ENCODE data around the gene NCAPD3. TPM values are rescaled to one million over a fixed set of nuclear protein-coding genes. Genes with fewer than 3 reads are reported as not detected.

Gene NCAPD3
- total RNA-seq, 1 donor from 2014 or later, result 17.2 TPM

DNA sequence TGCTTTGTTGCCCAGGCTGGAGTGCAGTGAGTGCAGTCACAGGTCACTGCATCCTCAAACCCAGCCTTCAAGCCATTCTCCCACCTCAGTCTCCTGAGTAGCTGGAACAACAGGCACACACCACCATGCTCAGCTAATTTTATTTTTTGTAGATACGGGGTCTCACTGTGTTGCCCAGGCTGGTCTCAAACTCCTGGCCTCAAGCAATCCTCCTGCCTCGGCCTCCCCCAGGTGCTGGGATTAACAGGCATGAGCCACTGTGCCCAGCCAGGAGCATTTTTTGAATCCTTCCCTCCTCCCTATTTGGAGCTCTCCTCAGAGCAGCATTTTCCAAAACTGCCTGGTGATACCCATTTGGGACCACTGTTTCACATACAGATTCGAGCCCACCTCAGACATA lies 77.2 kb downstream of the NCAPD3 start:
- peaks cover 43% of the 10 kb centered on the region for H3K36me3 ChIP-seq
- H3K27me3 ChIP-seq (ENCODE audit: low read depth), result no peaks in the 10 kb centered on the region
- DNase-seq, result no peak
- TF ChIP-seq, protein P1, sequence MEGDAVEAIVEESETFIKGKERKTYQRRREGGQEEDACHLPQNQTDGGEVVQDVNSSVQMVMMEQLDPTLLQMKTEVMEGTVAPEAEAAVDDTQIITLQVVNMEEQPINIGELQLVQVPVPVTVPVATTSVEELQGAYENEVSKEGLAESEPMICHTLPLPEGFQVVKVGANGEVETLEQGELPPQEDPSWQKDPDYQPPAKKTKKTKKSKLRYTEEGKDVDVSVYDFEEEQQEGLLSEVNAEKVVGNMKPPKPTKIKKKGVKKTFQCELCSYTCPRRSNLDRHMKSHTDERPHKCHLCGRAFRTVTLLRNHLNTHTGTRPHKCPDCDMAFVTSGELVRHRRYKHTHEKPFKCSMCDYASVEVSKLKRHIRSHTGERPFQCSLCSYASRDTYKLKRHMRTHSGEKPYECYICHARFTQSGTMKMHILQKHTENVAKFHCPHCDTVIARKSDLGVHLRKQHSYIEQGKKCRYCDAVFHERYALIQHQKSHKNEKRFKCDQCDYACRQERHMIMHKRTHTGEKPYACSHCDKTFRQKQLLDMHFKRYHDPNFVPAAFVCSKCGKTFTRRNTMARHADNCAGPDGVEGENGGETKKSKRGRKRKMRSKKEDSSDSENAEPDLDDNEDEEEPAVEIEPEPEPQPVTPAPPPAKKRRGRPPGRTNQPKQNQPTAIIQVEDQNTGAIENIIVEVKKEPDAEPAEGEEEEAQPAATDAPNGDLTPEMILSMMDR (IDR thresholded peaks at IDR 0.05; ENCODE audit: borderline replicate concordance), result no peak
- H3K4me1 ChIP-seq, result no peaks in the 10 kb centered on the region
- H3K27ac ChIP-seq (replicated peaks), result no peak overlapping the region
- H3K4me3 ChIP-seq, result no peak overlapping the region
- H3K9me3 ChIP-seq (replicated peaks), result no peaks in the 10 kb centered on the region
- intact Hi-C loops (cut with micrococcal nuclease), result no loop called here

DNA sequence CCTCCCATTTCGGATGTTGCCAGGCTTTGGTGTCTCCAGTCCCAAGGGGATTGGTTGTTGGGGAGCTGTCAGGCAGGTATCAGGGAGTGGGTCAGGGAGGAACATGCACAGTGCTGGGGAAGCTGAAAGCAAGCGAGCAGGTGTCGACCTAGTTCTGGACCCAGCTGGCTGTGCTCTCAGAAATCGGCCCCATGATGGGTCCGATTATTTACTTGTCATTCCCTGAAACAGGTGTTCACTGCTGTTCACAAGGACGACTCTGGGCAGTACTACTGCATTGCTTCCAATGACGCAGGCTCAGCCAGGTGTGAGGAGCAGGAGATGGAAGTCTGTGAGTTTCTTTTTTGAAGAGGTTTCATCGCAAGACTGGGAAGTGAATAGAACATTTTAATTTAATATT lies 78.1 kb downstream of the NCAPD3 start:
- intact Hi-C loops (cut with micrococcal nuclease), result no loop called here
- no peak overlapping the region for H3K27ac ChIP-seq (replicated peaks)
- H3K27me3 ChIP-seq (ENCODE audit: low read depth), result no peaks in the 10 kb centered on the region
- no peaks in the 10 kb centered on the region for H3K4me1 ChIP-seq
- H3K4me3 ChIP-seq, result no peak overlapping the region
- peaks cover 40% of the 10 kb centered on the region for H3K36me3 ChIP-seq
- no peak for DNase-seq
- no peaks in the 10 kb centered on the region for H3K9me3 ChIP-seq (replicated peaks)
- TF ChIP-seq, protein P1 (IDR thresholded peaks at IDR 0.05; ENCODE audit: borderline replicate concordance), result no peak

DNA sequence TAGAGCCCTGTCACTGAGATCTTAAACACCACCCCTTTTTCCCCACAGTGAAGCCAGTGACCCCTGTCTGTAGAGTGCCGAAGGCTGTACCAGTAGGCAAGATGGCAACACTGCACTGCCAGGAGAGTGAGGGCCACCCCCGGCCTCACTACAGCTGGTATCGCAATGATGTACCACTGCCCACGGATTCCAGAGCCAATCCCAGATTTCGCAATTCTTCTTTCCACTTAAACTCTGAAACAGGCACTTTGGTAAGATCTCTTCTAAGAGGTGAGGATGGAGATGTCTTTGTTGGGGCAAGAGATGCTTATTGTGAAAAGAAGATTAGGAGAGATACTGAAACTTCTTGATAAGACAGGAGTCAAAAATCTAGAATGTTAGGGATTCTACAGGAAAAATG lies 79.0 kb downstream of the NCAPD3 start:
- TF ChIP-seq, protein P1 (IDR thresholded peaks at IDR 0.05; ENCODE audit: borderline replicate concordance), result no peak
- no peak for DNase-seq
- Histone ChIP-seq H3K9me3 (replicated peaks) (no peaks in the 10 kb centered on the region), H3K27me3 (ENCODE audit: low read depth) (no peaks in the 10 kb centered on the region), H3K4me1 (no peaks in the 10 kb centered on the region), H3K4me3 (no peak overlapping the region), H3K36me3 (peaks cover 30% of the 10 kb centered on the region), H3K27ac (replicated peaks) (no peak overlapping the region)
- intact Hi-C loops (cut with micrococcal nuclease), result no loop called here

DNA sequence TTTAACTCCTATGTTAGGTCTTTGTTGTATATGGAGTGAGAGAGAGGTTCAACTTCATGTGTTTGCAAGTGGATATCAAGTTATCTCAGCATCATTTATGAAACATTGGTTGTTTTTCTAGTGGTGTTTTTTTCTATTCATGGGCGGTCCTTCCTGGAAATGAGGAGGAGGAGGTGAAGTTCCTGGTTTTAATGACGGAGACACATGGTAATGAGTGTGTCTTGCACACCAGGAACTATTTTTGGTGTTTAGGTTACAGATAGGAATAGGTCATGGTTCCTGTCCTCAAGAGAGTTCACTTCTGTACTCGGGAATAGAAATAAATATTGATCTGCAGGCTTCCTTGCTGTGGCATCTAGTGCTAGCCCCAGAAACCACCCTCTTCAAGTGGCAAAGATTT lies 80.0 kb downstream of the NCAPD3 start:
- Histone ChIP-seq H3K36me3 (peaks cover 21% of the 10 kb centered on the region), H3K4me1 (peaks cover 6% of the 10 kb centered on the region), H3K9me3 (replicated peaks) (no peaks in the 10 kb centered on the region), H3K27ac (replicated peaks) (no peak overlapping the region), H3K4me3 (no peak overlapping the region), H3K27me3 (ENCODE audit: low read depth) (no peaks in the 10 kb centered on the region)
- TF ChIP-seq, protein P1 (IDR thresholded peaks at IDR 0.05; ENCODE audit: borderline replicate concordance), result no peak
- no peak for DNase-seq
- intact Hi-C loops (cut with micrococcal nuclease), result no loop called here

DNA sequence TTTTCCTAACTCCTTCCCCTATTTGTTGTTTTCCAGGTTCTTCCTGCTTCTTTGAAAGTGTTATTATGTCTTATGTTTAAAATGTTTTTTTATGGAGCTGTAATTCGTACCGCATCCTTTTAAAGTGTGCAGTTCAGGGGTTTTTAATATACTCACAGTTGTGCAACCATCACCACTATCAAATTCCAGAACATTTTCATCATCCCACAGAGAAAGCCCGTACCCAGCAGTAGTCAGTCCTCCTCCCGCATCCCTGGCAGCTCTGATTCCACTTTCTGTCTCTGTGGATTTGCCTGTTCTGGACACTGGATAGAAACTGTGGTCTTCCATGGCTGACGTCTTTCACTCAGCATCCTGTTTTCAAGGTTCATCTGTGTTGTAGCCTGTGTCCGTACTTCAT lies 81.2 kb downstream of the NCAPD3 start:
- intact Hi-C loops (cut with micrococcal nuclease), result no loop called here
- H3K4me1 ChIP-seq, result peaks cover 6% of the 10 kb centered on the region
- no peaks in the 10 kb centered on the region for H3K9me3 ChIP-seq (replicated peaks)
- TF ChIP-seq, protein P1 (IDR thresholded peaks at IDR 0.05; ENCODE audit: borderline replicate concordance), result no peak
- no peak overlapping the region for H3K27ac ChIP-seq (replicated peaks)
- no peak for DNase-seq
- H3K27me3 ChIP-seq (ENCODE audit: low read depth), result no peaks in the 10 kb centered on the region
- peaks cover 21% of the 10 kb centered on the region for H3K36me3 ChIP-seq
- H3K4me3 ChIP-seq, result no peak overlapping the region
